GM19463 (cell line): ENCODE data around the gene PRCC.

Source experiments
- ATAC-seq: cut with Tn5 transposase; IDR thresholded peaks from one replicate; pipeline ENCODE4 v1.9.1; 2021; ENCODE audit warnings: mild to moderate bottlenecking, moderate library complexity; ENCODE audit not compliant: unreplicated experiment

Gene PRCC

GRCh38 chr1:156840186-156840897 lies 73.0 kb downstream of the PRCC start:
- no peak for ATAC-seq

- ATAC-seq: no peak
Observed at GRCh38 chr1:156840898-156841279, 73.6 kb downstream of the PRCC start.

GRCh38 chr1:156841295-156841855 lies 74.0 kb downstream of the PRCC start:
- ATAC-seq: no peak

GRCh38 chr1:156842618-156843300 lies 75.4 kb downstream of the PRCC start:
- ATAC-seq: no peak

GRCh38 chr1:156844102-156844501 lies 76.8 kb downstream of the PRCC start:
- ATAC-seq: no peak

- ATAC-seq: no peak
Observed at GRCh38 chr1:156844638-156845037, 77.3 kb downstream of the PRCC start.

GRCh38 chr1:156845055-156845952 lies 78.0 kb downstream of the PRCC start:
- ATAC-seq: no peak

GRCh38 chr1:156845953-156846545 lies 78.7 kb downstream of the PRCC start:
- ATAC-seq: no peak

- ATAC-seq: no peak
Observed at GRCh38 chr1:156846643-156847042, 79.3 kb downstream of the PRCC start.

GRCh38 chr1:156847591-156848460 lies 80.5 kb downstream of the PRCC start:
- ATAC-seq: no peak

GRCh38 chr1:156848461-156849150 lies 81.3 kb downstream of the PRCC start:
- no peak for ATAC-seq

GRCh38 chr1:156849151-156849496 lies 81.8 kb downstream of the PRCC start:
- ATAC-seq: no peak
